Activated T-helper 2 cell treated with anti-CD3 and anti-CD28 coated beads, Interferon-gamma antibody, Interleukin-2, Interleukin-4, amounts not matched to agents 10 μg/mL and 5 μg/mL and 100 μg/mL, durations not matched to agents 14 hours and 24 hours and 36 hours (primary cell): Measurements from ENCODE around the gene OR51D1. TPM values are rescaled to one million over a fixed set of nuclear protein-coding genes. Genes with fewer than 3 reads are reported as not detected.

Source experiments
- total RNA-seq: library from RNA; stranded (reverse); gene quantifications from 2 replicates; pipeline ENCODE4 v1.2.3, GENCODE V29; 2022

The OR51D1 gene
- total RNA-seq, 1 donor from 2014 or later, result not detected

Other genes starting within 250 kb of the OR51D1 start
- 31.9 and 34.9 TPM in 2 replicates for gene TRIM21, start 243.8 kb upstream of the OR51D1 start, total RNA-seq
- not detected in 2 replicates for gene OR52K2, start 188.2 kb upstream of the OR51D1 start, total RNA-seq
- gene OR52K1, start 154.8 kb upstream of the OR51D1 start, total RNA-seq, result not detected in 2 replicates
- not detected in 2 replicates for gene OR52M1, start 92.3 kb upstream of the OR51D1 start, total RNA-seq
- not detected in 2 replicates for gene OR52I2, start 55.7 kb upstream of the OR51D1 start, total RNA-seq
- not detected in 2 replicates for gene OR52I1, start 43.4 kb upstream of the OR51D1 start, total RNA-seq
- 10.0 and 11.0 TPM in 2 replicates for gene TRIM68, start 29.2 kb upstream of the OR51D1 start, total RNA-seq
- gene OR51E1, start 6.5 kb downstream of the OR51D1 start, total RNA-seq, result not detected in 2 replicates
- not detected in 2 replicates for gene OR51E2, start 60.4 kb downstream of the OR51D1 start, total RNA-seq
- gene MMP26, start 67.3 kb downstream of the OR51D1 start, total RNA-seq, result not detected in 2 replicates
- gene OR51F1, start 132.5 kb downstream of the OR51D1 start, total RNA-seq, result not detected in 2 replicates
- gene OR52R1, start 166.9 kb downstream of the OR51D1 start, total RNA-seq, result not detected in 2 replicates
- not detected in 2 replicates for gene OR51F2, start 183.8 kb downstream of the OR51D1 start, total RNA-seq
- not detected in 2 replicates for gene OR51S1, start 211.7 kb downstream of the OR51D1 start, total RNA-seq
- not detected in 2 replicates for gene OR51T1, start 244.4 kb downstream of the OR51D1 start, total RNA-seq